Activated CD4-positive, alpha-beta T cell treated with anti-CD3 and anti-CD28 coated beads for 36 hours (primary cell): Measurements from ENCODE around the gene KAT6B. TPM values are rescaled to one million over a fixed set of nuclear protein-coding genes. Genes with fewer than 3 reads are reported as not detected.

ENCODE experiments used
- ATAC-seq: fragments of 200-7000 bp; cut with Tn5 transposase; one replicate; pipeline ENCODE4 v1.10.0; 2021; ENCODE audit warnings: mild to moderate bottlenecking, moderate library complexity
- CTCF ChIA-PET: fragments of 350-600 bp; sonication (Branson Sonifier 250); formaldehyde crosslinking; loops from one replicate; lab custom pipeline; 2021; ENCODE audit warnings: antibody characterized with exemption; lab: Charles Lee
- POLR2A ChIA-PET: fragments of 350-600 bp; sonication (Branson Sonifier 250); formaldehyde crosslinking; loops from one replicate; lab custom pipeline; 2021; ENCODE audit warnings: antibody characterized with exemption, inconsistent platforms; lab: Charles Lee
- DNase-seq: peaks from one replicate; pipeline ENCODE4 v3.0.0-alpha.2; 2020
- H3K27ac Mint-ChIP-seq: one replicate; pipeline ENCODE4 v1.8.0; 2021; ENCODE audit warnings: mixed read lengths
- H3K27me3 Mint-ChIP-seq: one replicate; pipeline ENCODE4 v1.8.0; 2021; ENCODE audit warnings: mixed read lengths
- H3K36me3 Mint-ChIP-seq: one replicate; pipeline ENCODE4 v1.8.0; 2021; ENCODE audit warnings: low read depth, mixed read lengths
- H3K4me1 Mint-ChIP-seq: one replicate; pipeline ENCODE4 v1.8.0; 2021; ENCODE audit warnings: mixed read lengths
- H3K4me3 Mint-ChIP-seq: one replicate; pipeline ENCODE4 v1.8.0; 2021; ENCODE audit warnings: mild to moderate bottlenecking, moderate library complexity, mixed read lengths
- H3K9me3 Mint-ChIP-seq: one replicate; pipeline ENCODE4 v1.8.0; 2021; ENCODE audit warnings: low read depth, mixed read lengths
- intact Hi-C, 2 experiments: fragments of 100-400 bp; cut with DNase I in 1 of 2; cut with micrococcal nuclease in 1 of 2; formaldehyde crosslinking; loops; one replicate each; pipeline versions ENCODE4 v1.14.2 to v1.15.1; 2022 to 2024; cut with DNase I, micrococcal nuclease
- total RNA-seq, 2 experiments: library from RNA; stranded (reverse); gene quantifications; one replicate each; pipeline ENCODE4 v1.2.3, GENCODE V29; 2021

Gene KAT6B
- total RNA-seq, 2 experiments from 2014 or later: 20.0 to 20.9 TPM

- ChIA-PET POLR2A (no interaction called here), CTCF (no interaction called here)
- intact Hi-C loops: no loop called here
- H3K4me3 Mint-ChIP-seq: no peak overlapping the region
- H3K9me3 Mint-ChIP-seq: no peaks in the 10 kb centered on the region
- DNase-seq (no peak), ATAC-seq (no peak)
- H3K4me1 Mint-ChIP-seq: peaks cover 35% of the 10 kb centered on the region
- H3K27me3 Mint-ChIP-seq: no peaks in the 10 kb centered on the region
- H3K36me3 Mint-ChIP-seq: no peaks in the 10 kb centered on the region
- no peak overlapping the region for H3K27ac Mint-ChIP-seq
Observed at GRCh38 chr10:74956555-74957111, 130.2 kb downstream of the KAT6B start.

GRCh38 chr10:74957285-74957961 is 131.0 kb downstream of the KAT6B start:
- H3K9me3 Mint-ChIP-seq: no peaks in the 10 kb centered on the region
- H3K4me1 Mint-ChIP-seq: peaks cover 34% of the 10 kb centered on the region
- ATAC-seq (no peak), DNase-seq (no peak)
- ChIA-PET POLR2A (interaction anchor here (0.6 kb wide), 1 partner anchor 1956 kb away, joined by 7 read pairs; no protein-coding TSS in a partner anchor), CTCF (interaction anchor here (0.6 to 1.3 kb wide), 3 partner anchors 11 to 230 kb away, joined by 3 to 6 read pairs (median 4); no protein-coding TSS in a partner anchor)
- intact Hi-C loops: no loop called here
- H3K27me3 Mint-ChIP-seq: no peaks in the 10 kb centered on the region
- H3K27ac Mint-ChIP-seq: no peak overlapping the region
- no peaks in the 10 kb centered on the region for H3K36me3 Mint-ChIP-seq
- no peak overlapping the region for H3K4me3 Mint-ChIP-seq

GRCh38 chr10:74958316-74958715 is 131.9 kb downstream of the KAT6B start:
- DNase-seq (no peak), ATAC-seq (no peak)
- Mint-ChIP-seq H3K27me3 (no peaks in the 10 kb centered on the region), H3K4me1 (peaks cover 35% of the 10 kb centered on the region), H3K27ac (no peak overlapping the region), H3K4me3 (no peak overlapping the region), H3K9me3 (no peaks in the 10 kb centered on the region), H3K36me3 (peaks cover 2% of the 10 kb centered on the region)
- ChIA-PET POLR2A (no interaction called here), CTCF (interaction anchor here (0.6 to 1.3 kb wide), 3 partner anchors 10 to 229 kb away, joined by 3 to 6 read pairs (median 4); no protein-coding TSS in a partner anchor)
- intact Hi-C loops: no loop called here

- Mint-ChIP-seq H3K27me3 (no peaks in the 10 kb centered on the region), H3K4me1 (peaks cover 43% of the 10 kb centered on the region), H3K4me3 (no peak overlapping the region), H3K9me3 (no peaks in the 10 kb centered on the region), H3K36me3 (peaks cover 7% of the 10 kb centered on the region), H3K27ac (no peak overlapping the region)
- CTCF ChIA-PET: interaction anchor here (0.6 to 1.6 kb wide), 3 partner anchors 8 to 596 kb away, joined by 3 to 4 read pairs (median 3); no protein-coding TSS in a partner anchor
- intact Hi-C loops: no loop called here
- no peak for ATAC-seq
- POLR2A ChIA-PET: no interaction called here
- no peak for DNase-seq
Observed at GRCh38 chr10:74960670-74961069, 134.3 kb downstream of the KAT6B start.

GRCh38 chr10:74962517-74962916 is 136.1 kb downstream of the KAT6B start:
- peaks cover 33% of the 10 kb centered on the region for H3K4me1 Mint-ChIP-seq
- intact Hi-C loops: no loop called here
- ChIA-PET CTCF (interaction anchor here (0.6 kb wide), 1 partner anchor 273 kb away, joined by 3 read pairs; no protein-coding TSS in a partner anchor), POLR2A (interaction anchor here (0.9 kb wide), 1 partner anchor 136 kb away, joined by 4 read pairs; the partner anchor contains the start of gene KAT6B)
- no peak for ATAC-seq
- H3K36me3 Mint-ChIP-seq: peaks cover 12% of the 10 kb centered on the region
- no peak overlapping the region for H3K27ac Mint-ChIP-seq
- DNase-seq: no peak
- peaks cover 3% of the 10 kb centered on the region for H3K9me3 Mint-ChIP-seq
- H3K4me3 Mint-ChIP-seq: no peak overlapping the region
- H3K27me3 Mint-ChIP-seq: no peaks in the 10 kb centered on the region

- Mint-ChIP-seq H3K4me3 (no peak overlapping the region), H3K9me3 (peaks cover 3% of the 10 kb centered on the region), H3K27me3 (no peaks in the 10 kb centered on the region), H3K36me3 (peaks cover 12% of the 10 kb centered on the region), H3K27ac (no peak overlapping the region), H3K4me1 (peaks cover 40% of the 10 kb centered on the region)
- ChIA-PET POLR2A (no interaction called here), CTCF (interaction anchor here (0.6 to 0.7 kb wide), 2 partner anchors 88 to 108 kb away, joined by 3 read pairs; no protein-coding TSS in a partner anchor)
- ATAC-seq (peak; percentile 26), DNase-seq (no peak)
- intact Hi-C loops: no loop called here
Observed at GRCh38 chr10:74963549-74963948, 137.1 kb downstream of the KAT6B start.

- intact Hi-C loops: no loop called here
- Mint-ChIP-seq H3K4me3 (peak overlapping the region; percentile 54), H3K27ac (peak overlapping the region; percentile 80), H3K27me3 (no peaks in the 10 kb centered on the region), H3K9me3 (peaks cover 3% of the 10 kb centered on the region), H3K36me3 (peaks cover 17% of the 10 kb centered on the region), H3K4me1 (peaks cover 38% of the 10 kb centered on the region)
- DNase-seq (no peak), ATAC-seq (peak; percentile 36)
- ChIA-PET CTCF (interaction anchor here (0.6 to 2.4 kb wide), 7 partner anchors 8 to 103 kb away, joined by 3 to 10 read pairs (median 3); no protein-coding TSS in a partner anchor), POLR2A (interaction anchor here (0.6 kb wide), 1 partner anchor 1721 kb away, joined by 4 read pairs; the partner anchor contains the start of gene DNAJC9)
Observed at GRCh38 chr10:74967911-74968666, 141.7 kb downstream of the KAT6B start.

- ATAC-seq (no peak), DNase-seq (no peak)
- Mint-ChIP-seq H3K36me3 (peaks cover 18% of the 10 kb centered on the region), H3K27ac (peak overlapping the region; percentile 80), H3K4me1 (peaks cover 32% of the 10 kb centered on the region), H3K27me3 (no peaks in the 10 kb centered on the region), H3K9me3 (peaks cover 3% of the 10 kb centered on the region), H3K4me3 (peak overlapping the region; percentile 54)
- intact Hi-C loops: no loop called here
- CTCF ChIA-PET: interaction anchor here (0.6 to 0.8 kb wide), 5 partner anchors 8 to 104 kb away, joined by 3 to 6 read pairs (median 3); no protein-coding TSS in a partner anchor
- POLR2A ChIA-PET: no interaction called here
Observed at GRCh38 chr10:74968667-74969061, 142.3 kb downstream of the KAT6B start.

GRCh38 chr10:74969093-74969492 is 142.7 kb downstream of the KAT6B start:
- DNase-seq (no peak), ATAC-seq (no peak)
- intact Hi-C loops: no loop called here
- peaks cover 18% of the 10 kb centered on the region for H3K36me3 Mint-ChIP-seq
- ChIA-PET CTCF (no interaction called here), POLR2A (no interaction called here)
- peaks cover 3% of the 10 kb centered on the region for H3K9me3 Mint-ChIP-seq
- no peaks in the 10 kb centered on the region for H3K27me3 Mint-ChIP-seq
- H3K27ac Mint-ChIP-seq: peak overlapping the region; percentile 80
- H3K4me1 Mint-ChIP-seq: peaks cover 29% of the 10 kb centered on the region
- no peak overlapping the region for H3K4me3 Mint-ChIP-seq

- DNase-seq: no peak
- peaks cover 3% of the 10 kb centered on the region for H3K9me3 Mint-ChIP-seq
- peak overlapping the region; percentile 80 for H3K27ac Mint-ChIP-seq
- intact Hi-C loops: no loop called here
- H3K4me1 Mint-ChIP-seq: peaks cover 28% of the 10 kb centered on the region
- peaks cover 18% of the 10 kb centered on the region for H3K36me3 Mint-ChIP-seq
- ChIA-PET POLR2A (no interaction called here), CTCF (interaction anchor here (0.6 kb wide), 1 partner anchor 14 kb away, joined by 3 read pairs; no protein-coding TSS in a partner anchor)
- ATAC-seq: no peak
- no peaks in the 10 kb centered on the region for H3K27me3 Mint-ChIP-seq
- H3K4me3 Mint-ChIP-seq: no peak overlapping the region
Observed at GRCh38 chr10:74969530-74969929, 143.1 kb downstream of the KAT6B start.
